Measurements from ENCODE around the gene AKR1C2. TPM values are rescaled to one million over a fixed set of nuclear protein-coding genes. Genes with fewer than 3 reads are reported as not detected.
"Not testable (repeated sequence)": the region's sequence is repeated elsewhere in the genome, so short reads cannot be mapped to it uniquely, and the experiment has no call there.

Gene AKR1C2
- total RNA-seq, 2 donors from 2014 or later, result not detected

- no peak overlapping the region for H3K4me3 Mint-ChIP-seq
- ATAC-seq (no peak), DNase-seq (ENCODE audit: low spot score) (no peak)
- H3K9me3 Mint-ChIP-seq, result no peaks in the 10 kb centered on the region
- peaks cover 8 to 10% of the 10 kb centered on the region in 2 donors for H3K27me3 Mint-ChIP-seq
- no peaks in the 10 kb centered on the region for H3K36me3 Mint-ChIP-seq
- no peak overlapping the region for H3K27ac Mint-ChIP-seq
- no peaks in the 10 kb centered on the region for H3K4me1 Mint-ChIP-seq (ENCODE audit: low read depth in 2 of 2)
Observed at GRCh38 chr10:5014936-5015335, 11.3 kb upstream of the AKR1C2 start.

- ATAC-seq; H3K27ac Mint-ChIP-seq; H3K9me3 Mint-ChIP-seq; H3K36me3 Mint-ChIP-seq; DNase-seq (ENCODE audit: low spot score); H3K4me1 Mint-ChIP-seq (ENCODE audit: low read depth in 2 of 2); H3K27me3 Mint-ChIP-seq; H3K4me3 Mint-ChIP-seq: not testable (repeated sequence)
Observed at GRCh38 chr10:5014200-5014910, 10.7 kb upstream of the AKR1C2 start.

GRCh38 chr10:5013385-5013784, 9.7 kb upstream of the AKR1C2 start:
- Mint-ChIP-seq H3K9me3 (no peaks in the 10 kb centered on the region), H3K4me1 (ENCODE audit: low read depth in 2 of 2) (no peaks in the 10 kb centered on the region), H3K4me3 (no peak overlapping the region), H3K27ac (no peak overlapping the region), H3K27me3 (peaks cover 8 to 10% of the 10 kb centered on the region in 2 donors), H3K36me3 (no peaks in the 10 kb centered on the region)
- DNase-seq (ENCODE audit: low spot score) (no peak), ATAC-seq (no peak)

GRCh38 chr10:5012595-5012994, 8.9 kb upstream of the AKR1C2 start:
- Mint-ChIP-seq H3K4me1 (ENCODE audit: low read depth in 2 of 2) (no peaks in the 10 kb centered on the region), H3K4me3 (no peak overlapping the region), H3K27ac (no peak overlapping the region), H3K9me3 (no peaks in the 10 kb centered on the region), H3K36me3 (no peaks in the 10 kb centered on the region), H3K27me3 (peaks cover 7 to 8% of the 10 kb centered on the region in 2 donors)
- ATAC-seq, result no peak
- DNase-seq (ENCODE audit: low spot score), result no peak

- H3K9me3 Mint-ChIP-seq; H3K27ac Mint-ChIP-seq; H3K4me1 Mint-ChIP-seq (ENCODE audit: low read depth in 2 of 2); H3K4me3 Mint-ChIP-seq; DNase-seq (ENCODE audit: low spot score); H3K36me3 Mint-ChIP-seq; ATAC-seq; H3K27me3 Mint-ChIP-seq: not testable (repeated sequence)
Observed at GRCh38 chr10:5011392-5011791, 7.7 kb upstream of the AKR1C2 start.

- H3K9me3 Mint-ChIP-seq; H3K4me1 Mint-ChIP-seq (ENCODE audit: low read depth in 2 of 2); ATAC-seq: not testable (repeated sequence)
Observed at GRCh38 chr10:5010043-5010442, 6.4 kb upstream of the AKR1C2 start.

GRCh38 chr10:5008857-5009548, 5.3 kb upstream of the AKR1C2 start:
- not testable (repeated sequence) for H3K4me1 Mint-ChIP-seq (ENCODE audit: low read depth in 2 of 2); ATAC-seq; H3K27me3 Mint-ChIP-seq; H3K9me3 Mint-ChIP-seq; H3K4me3 Mint-ChIP-seq; DNase-seq (ENCODE audit: low spot score); H3K36me3 Mint-ChIP-seq; H3K27ac Mint-ChIP-seq

More at GRCh38 chr10:5010043-5010442, 6.4 kb upstream of the AKR1C2 start:
- H3K36me3 Mint-ChIP-seq; H3K27me3 Mint-ChIP-seq; H3K27ac Mint-ChIP-seq; H3K4me3 Mint-ChIP-seq; DNase-seq (ENCODE audit: low spot score): not testable (repeated sequence)

GRCh38 chr10:5004501-5004900, 844 bp upstream of the AKR1C2 start:
- not testable (repeated sequence) for H3K36me3 Mint-ChIP-seq; DNase-seq (ENCODE audit: low spot score); H3K4me3 Mint-ChIP-seq; H3K9me3 Mint-ChIP-seq; H3K4me1 Mint-ChIP-seq (ENCODE audit: low read depth in 2 of 2); H3K27ac Mint-ChIP-seq; ATAC-seq; H3K27me3 Mint-ChIP-seq

- DNase-seq (ENCODE audit: low spot score); H3K36me3 Mint-ChIP-seq; H3K27ac Mint-ChIP-seq; ATAC-seq; H3K27me3 Mint-ChIP-seq; H3K9me3 Mint-ChIP-seq; H3K4me1 Mint-ChIP-seq (ENCODE audit: low read depth in 2 of 2); H3K4me3 Mint-ChIP-seq: not testable (repeated sequence)
Observed at GRCh38 chr10:5004030-5004385, 351 bp upstream of the AKR1C2 start.

GRCh38 chr10:5002013-5002727, 1.5 kb downstream of the AKR1C2 start:
- Mint-ChIP-seq H3K27me3 (peaks cover 6 to 8% of the 10 kb centered on the region in 2 donors), H3K9me3 (no peaks in the 10 kb centered on the region), H3K27ac (no peak overlapping the region), H3K4me3 (no peak overlapping the region), H3K4me1 (ENCODE audit: low read depth in 2 of 2) (no peaks in the 10 kb centered on the region), H3K36me3 (no peaks in the 10 kb centered on the region)
- ATAC-seq (no peak), DNase-seq (ENCODE audit: low spot score) (no peak)

GRCh38 chr10:4998671-4999070, 5.0 kb downstream of the AKR1C2 start:
- Mint-ChIP-seq H3K27me3 (peaks cover 6 to 8% of the 10 kb centered on the region in 2 donors), H3K9me3 (no peaks in the 10 kb centered on the region), H3K4me3 (no peak overlapping the region), H3K36me3 (no peaks in the 10 kb centered on the region), H3K27ac (no peak overlapping the region), H3K4me1 (ENCODE audit: low read depth in 2 of 2) (no peaks in the 10 kb centered on the region)
- ATAC-seq, result no peak
- DNase-seq (ENCODE audit: low spot score), result no peak

- not testable (repeated sequence) for H3K4me3 Mint-ChIP-seq; ATAC-seq; H3K36me3 Mint-ChIP-seq; H3K27ac Mint-ChIP-seq; DNase-seq (ENCODE audit: low spot score); H3K4me1 Mint-ChIP-seq (ENCODE audit: low read depth in 2 of 2); H3K27me3 Mint-ChIP-seq; H3K9me3 Mint-ChIP-seq
Observed at GRCh38 chr10:4994260-4994659, 9.4 kb downstream of the AKR1C2 start.

GRCh38 chr10:4992564-4992963, 11.1 kb downstream of the AKR1C2 start:
- H3K4me3 Mint-ChIP-seq; H3K36me3 Mint-ChIP-seq; H3K9me3 Mint-ChIP-seq; H3K4me1 Mint-ChIP-seq (ENCODE audit: low read depth in 2 of 2); ATAC-seq; H3K27ac Mint-ChIP-seq; DNase-seq (ENCODE audit: low spot score); H3K27me3 Mint-ChIP-seq: not testable (repeated sequence)

GRCh38 chr10:4991463-4991862, 12.2 kb downstream of the AKR1C2 start:
- DNase-seq (ENCODE audit: low spot score); H3K4me1 Mint-ChIP-seq (ENCODE audit: low read depth in 2 of 2); H3K27me3 Mint-ChIP-seq; H3K9me3 Mint-ChIP-seq; ATAC-seq; H3K4me3 Mint-ChIP-seq; H3K27ac Mint-ChIP-seq; H3K36me3 Mint-ChIP-seq: not testable (repeated sequence)
